NOMO-1 (cell line): ENCODE data around the gene DEFB128.

Source experiments
- DNase-seq, 2 experiments: peaks; one replicate each; lab custom pipeline; 2025; ENCODE audit not compliant: unreplicated experiment in 2 of 2; lab: John Stamatoyannopoulos, UW

The DEFB128 gene

GRCh38 chr20:157154-157553, 32.4 kb downstream of the DEFB128 start, which contains the start of gene DEFB127:
Gene DEFB127, plus strand, starts transcription at chr20:157454. Its CDS starts 91 bp downstream, at chr20:157545.
- DNase-seq: no peak

GRCh38 chr20:152131-152530, 37.4 kb downstream of the DEFB128 start:
- no peak for DNase-seq

GRCh38 chr20:145877-146276, 43.6 kb downstream of the DEFB128 start:
- DNase-seq: no peak

- no peak for DNase-seq
Observed at GRCh38 chr20:142290-142689, 47.2 kb downstream of the DEFB128 start, which contains the start of gene DEFB126. Gene DEFB126, plus strand, starts transcription at chr20:142590. Its CDS starts 39 bp downstream, at chr20:142629.
